HG02678 (cell line): Measurements from ENCODE around the gene SBSN.

ENCODE experiments used
- ATAC-seq: cut with Tn5 transposase; IDR thresholded peaks from one replicate; pipeline ENCODE4 v1.9.1; 2021; ENCODE audit warnings: mild to moderate bottlenecking, moderate library complexity; ENCODE audit not compliant: unreplicated experiment

The SBSN gene

GRCh38 chr19:35533822-35534392 lies 5.8 kb upstream of the SBSN start:
- ATAC-seq: no peak

- no peak for ATAC-seq
These were observed 5.2 kb upstream of the SBSN start, which contains the start of gene GAPDHS for GRCh38 chr19:35533201-35533821. Gene GAPDHS (plus strand): TSS chr19:35533456. CDS start chr19:35533528, 72 bp downstream.

- ATAC-seq: no peak
These were observed 3.2 kb upstream of the SBSN start for GRCh38 chr19:35531291-35531690.

- ATAC-seq: no peak
These were observed 1.4 kb upstream of the SBSN start for GRCh38 chr19:35529241-35530218.

- ATAC-seq: no peak
These were observed 2.2 kb downstream of the SBSN start for GRCh38 chr19:35525873-35526272.

GRCh38 chr19:35524181-35524837 lies 3.8 kb downstream of the SBSN start:
- ATAC-seq: no peak

GRCh38 chr19:35522745-35523327 lies 5.3 kb downstream of the SBSN start:
- ATAC-seq: no peak

GRCh38 chr19:35521124-35521743 lies 6.9 kb downstream of the SBSN start:
- ATAC-seq: no peak

GRCh38 chr19:35519291-35519690 lies 8.8 kb downstream of the SBSN start:
- no peak for ATAC-seq

GRCh38 chr19:35518313-35518712 lies 9.8 kb downstream of the SBSN start:
- ATAC-seq: no peak

- no peak for ATAC-seq
These were observed 10.8 kb downstream of the SBSN start for GRCh38 chr19:35517342-35517741.

- no peak for ATAC-seq
These were observed 11.8 kb downstream of the SBSN start for GRCh38 chr19:35516310-35516709.

GRCh38 chr19:35514282-35514809 lies 13.8 kb downstream of the SBSN start:
- no peak for ATAC-seq

- ATAC-seq: no peak
These were observed 14.4 kb downstream of the SBSN start, which contains the start of gene DMKN for GRCh38 chr19:35513628-35514281. Gene DMKN (minus strand): TSS chr19:35513649. CDS start chr19:35513475, 174 bp downstream.

- ATAC-seq: no peak
These were observed 15.1 kb downstream of the SBSN start for GRCh38 chr19:35512831-35513627.

- no peak for ATAC-seq
These were observed 16.8 kb downstream of the SBSN start for GRCh38 chr19:35511337-35511736.

GRCh38 chr19:35510626-35510964 lies 17.5 kb downstream of the SBSN start:
- no peak for ATAC-seq

- ATAC-seq: no peak
These were observed 18.1 kb downstream of the SBSN start for GRCh38 chr19:35509861-35510625.
